ENCODE measurements around the gene NAB2. TPM values are rescaled to one million over a fixed set of nuclear protein-coding genes. Genes with fewer than 3 reads are reported as not detected.
"Not testable (repeated sequence)": the region's sequence is repeated elsewhere in the genome, so short reads cannot be mapped to it uniquely, and the experiment has no call there.

NAB2 gene, protein sequence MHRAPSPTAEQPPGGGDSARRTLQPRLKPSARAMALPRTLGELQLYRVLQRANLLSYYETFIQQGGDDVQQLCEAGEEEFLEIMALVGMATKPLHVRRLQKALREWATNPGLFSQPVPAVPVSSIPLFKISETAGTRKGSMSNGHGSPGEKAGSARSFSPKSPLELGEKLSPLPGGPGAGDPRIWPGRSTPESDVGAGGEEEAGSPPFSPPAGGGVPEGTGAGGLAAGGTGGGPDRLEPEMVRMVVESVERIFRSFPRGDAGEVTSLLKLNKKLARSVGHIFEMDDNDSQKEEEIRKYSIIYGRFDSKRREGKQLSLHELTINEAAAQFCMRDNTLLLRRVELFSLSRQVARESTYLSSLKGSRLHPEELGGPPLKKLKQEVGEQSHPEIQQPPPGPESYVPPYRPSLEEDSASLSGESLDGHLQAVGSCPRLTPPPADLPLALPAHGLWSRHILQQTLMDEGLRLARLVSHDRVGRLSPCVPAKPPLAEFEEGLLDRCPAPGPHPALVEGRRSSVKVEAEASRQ
- 50.6 and 76.7 TPM in 2 replicates for total RNA-seq
- polyA plus RNA-seq (2012): 53.8 TPM

DNA sequence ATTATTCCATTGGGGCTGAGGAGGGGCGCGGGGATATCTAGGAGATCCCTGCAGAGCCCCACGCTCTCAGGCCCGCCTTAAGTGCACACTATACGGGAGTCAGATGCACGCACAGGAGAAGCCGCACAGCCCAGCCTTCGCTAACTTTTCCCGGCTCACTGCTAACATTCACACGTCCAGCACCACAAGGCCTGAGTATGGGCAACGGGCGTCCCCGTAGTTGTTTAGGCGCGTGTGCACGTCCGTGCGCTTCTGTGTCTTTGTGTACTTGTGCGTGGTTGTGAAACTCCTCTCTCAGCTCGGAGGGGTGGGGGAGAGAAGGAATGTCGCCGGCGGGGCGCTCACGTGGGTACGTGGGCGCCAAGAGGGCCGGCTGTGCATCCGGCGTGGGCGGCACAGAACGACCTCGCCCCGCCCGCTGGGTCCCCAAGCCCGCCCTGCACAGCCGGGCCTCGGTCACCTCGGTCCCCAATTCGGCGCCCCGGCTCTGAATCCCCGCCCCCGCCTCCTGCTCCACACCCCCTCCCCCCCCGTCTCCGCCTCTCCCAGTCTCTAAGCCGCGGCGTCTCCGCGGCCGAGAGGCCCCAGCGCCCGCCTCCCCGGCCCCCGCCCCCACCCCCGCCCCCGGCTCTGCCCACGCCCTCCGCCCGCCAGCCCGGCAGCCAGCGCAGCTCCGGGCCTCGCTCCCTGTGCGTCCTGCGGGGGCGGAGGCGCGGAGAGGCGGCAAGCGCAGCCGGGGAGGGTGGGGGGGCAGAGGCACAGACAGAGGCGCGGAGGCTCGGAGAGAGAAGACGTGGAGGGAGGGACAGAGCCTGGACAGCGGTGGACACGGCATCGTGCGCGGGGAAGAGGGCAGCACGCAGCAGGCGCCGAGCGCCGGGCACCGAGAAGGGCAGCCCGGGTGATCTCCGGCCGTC is at the start of gene NAB2:
NAB2 (plus strand) TSS at position 761 of the 917 bp plus-strand sequence. CDS start 158 bp downstream, outside the sequence.
- DNase-seq (ENCODE audit: low read depth): peak; percentile 96

DNA sequence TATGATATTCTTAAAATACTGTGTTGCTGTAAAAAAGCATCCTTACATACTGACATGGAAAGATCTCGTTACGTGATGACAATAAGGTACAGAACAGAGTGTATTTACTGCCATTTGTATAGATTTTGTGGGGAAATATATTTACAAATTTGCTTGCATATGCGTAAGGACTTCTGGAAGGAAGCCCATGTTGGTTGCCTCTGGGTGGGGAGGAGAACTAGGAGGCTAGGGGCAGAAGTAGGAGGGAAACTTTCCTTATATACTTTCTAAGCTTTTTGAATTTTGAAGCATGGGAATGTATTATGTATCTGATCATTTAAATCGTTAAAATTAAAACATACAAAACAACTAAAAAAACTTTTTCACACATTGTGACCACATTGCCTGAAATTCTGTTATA is 48.7 kb upstream of the NAB2 start:
- DNase-seq (ENCODE audit: low read depth): no peak

DNA sequence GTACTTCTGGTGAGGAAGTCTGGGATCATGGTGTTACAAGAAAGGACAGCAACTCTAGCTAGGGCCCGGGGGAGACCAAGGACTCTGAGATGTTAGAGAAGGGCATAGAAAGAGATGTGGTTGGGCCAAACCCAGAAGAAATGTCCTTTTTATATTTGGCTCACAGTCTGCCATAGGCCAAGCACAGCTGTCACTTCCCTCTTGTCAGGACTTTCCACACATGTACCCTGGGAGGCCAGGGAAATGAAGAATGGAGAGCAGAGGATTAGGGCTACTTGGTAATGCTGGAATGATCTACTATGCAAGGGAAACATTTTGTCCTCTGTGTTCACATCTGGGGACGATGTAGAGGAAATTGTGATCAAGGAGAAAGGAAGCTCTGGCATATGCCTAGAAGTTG is 48.2 kb upstream of the NAB2 start:
- DNase-seq (ENCODE audit: low read depth): peak; percentile 57

DNA sequence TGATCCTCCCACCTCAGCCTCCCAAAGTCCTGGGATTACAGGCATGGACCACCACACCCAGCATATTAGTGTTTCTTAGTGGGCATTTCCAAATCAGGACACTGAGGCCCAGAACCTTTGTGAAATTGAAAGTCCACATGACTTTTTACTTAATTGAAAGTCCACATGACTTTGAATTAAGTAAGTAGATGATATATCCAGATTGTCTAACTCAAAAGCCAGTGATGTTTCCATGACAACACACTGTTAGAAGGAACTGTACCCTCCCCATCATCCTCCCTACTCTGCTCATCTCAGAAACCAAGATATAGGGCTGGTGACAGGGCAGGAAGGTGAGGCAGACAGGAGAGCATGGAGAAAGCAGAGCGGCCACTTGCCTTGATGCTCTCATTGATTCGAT is 46.2 kb upstream of the NAB2 start:
- DNase-seq (ENCODE audit: low read depth): no peak

DNA sequence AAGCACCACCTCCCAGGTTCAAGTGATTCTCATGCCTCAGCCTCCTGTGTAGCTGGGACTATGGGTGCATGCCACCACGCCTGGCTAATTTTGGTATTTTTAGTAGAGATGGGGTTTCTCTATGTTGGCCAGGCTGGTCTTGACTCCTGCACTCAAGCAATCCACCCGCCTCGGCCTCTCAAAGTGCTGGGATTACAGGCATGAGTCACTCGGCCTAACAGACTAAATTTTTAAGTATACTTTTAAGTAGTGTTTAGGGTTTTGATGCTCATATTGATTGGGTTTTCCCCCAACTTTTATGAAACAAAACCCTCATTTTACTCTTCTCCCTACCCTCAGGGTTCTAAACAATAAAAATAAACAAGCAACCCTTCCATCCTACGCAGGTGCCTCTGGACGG is 44.4 kb upstream of the NAB2 start:
- DNase-seq (ENCODE audit: low read depth): no peak

DNA sequence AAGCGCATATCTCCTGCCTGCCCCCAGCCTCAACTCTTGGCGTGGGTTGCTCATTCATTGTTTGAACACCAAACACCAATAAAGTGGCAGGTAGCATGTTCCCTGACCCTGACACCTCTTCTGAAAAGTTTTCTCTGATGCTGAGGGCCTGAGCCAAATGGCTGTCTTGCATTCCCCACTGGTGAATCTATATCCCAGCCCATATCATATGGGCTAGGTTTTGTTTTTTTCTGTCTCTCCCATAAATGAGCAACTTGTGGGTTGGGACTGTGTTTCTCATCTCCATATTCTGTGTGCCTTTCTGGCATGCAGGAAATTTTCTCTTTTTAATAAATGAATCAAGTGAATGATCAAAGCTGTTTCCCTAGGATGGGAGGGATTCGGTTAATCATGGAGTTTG is 44.0 kb upstream of the NAB2 start:
- DNase-seq (ENCODE audit: low read depth): no peak

DNA sequence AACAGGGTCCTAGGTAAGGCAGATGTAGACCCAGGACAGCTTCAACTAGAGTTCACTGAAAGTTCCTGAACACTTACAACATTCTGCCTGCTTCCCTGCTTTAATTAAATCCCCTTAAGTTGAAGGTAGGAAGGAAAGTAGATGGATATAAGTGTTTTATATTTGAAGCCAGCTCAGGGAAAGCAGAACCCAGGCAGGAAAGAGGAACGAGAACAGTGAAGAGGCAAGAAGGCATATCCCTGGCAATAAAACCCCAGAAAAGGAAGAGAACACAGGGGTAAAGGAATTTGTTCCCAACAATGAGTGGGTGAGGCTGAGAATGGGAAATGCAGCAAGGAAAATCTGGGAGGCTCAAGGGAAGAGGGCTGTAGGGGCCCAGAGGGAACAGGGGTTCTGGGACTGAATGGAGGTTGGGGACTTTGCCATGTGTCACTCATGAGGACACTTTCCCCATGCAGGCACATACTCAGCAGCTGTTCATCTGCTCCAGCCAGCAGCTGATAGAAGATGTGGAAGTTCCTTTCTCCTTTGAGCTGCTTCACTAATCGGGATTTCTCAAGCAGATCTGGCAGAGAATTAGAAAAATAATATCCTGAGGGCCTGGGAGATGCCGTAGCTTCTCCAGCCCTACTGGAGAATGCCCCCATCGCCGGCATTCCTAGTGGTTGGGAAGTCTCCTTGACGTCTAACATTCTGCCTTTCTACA is 42.7 kb upstream of the NAB2 start:
- peak; percentile 70 for DNase-seq (ENCODE audit: low read depth)

DNA sequence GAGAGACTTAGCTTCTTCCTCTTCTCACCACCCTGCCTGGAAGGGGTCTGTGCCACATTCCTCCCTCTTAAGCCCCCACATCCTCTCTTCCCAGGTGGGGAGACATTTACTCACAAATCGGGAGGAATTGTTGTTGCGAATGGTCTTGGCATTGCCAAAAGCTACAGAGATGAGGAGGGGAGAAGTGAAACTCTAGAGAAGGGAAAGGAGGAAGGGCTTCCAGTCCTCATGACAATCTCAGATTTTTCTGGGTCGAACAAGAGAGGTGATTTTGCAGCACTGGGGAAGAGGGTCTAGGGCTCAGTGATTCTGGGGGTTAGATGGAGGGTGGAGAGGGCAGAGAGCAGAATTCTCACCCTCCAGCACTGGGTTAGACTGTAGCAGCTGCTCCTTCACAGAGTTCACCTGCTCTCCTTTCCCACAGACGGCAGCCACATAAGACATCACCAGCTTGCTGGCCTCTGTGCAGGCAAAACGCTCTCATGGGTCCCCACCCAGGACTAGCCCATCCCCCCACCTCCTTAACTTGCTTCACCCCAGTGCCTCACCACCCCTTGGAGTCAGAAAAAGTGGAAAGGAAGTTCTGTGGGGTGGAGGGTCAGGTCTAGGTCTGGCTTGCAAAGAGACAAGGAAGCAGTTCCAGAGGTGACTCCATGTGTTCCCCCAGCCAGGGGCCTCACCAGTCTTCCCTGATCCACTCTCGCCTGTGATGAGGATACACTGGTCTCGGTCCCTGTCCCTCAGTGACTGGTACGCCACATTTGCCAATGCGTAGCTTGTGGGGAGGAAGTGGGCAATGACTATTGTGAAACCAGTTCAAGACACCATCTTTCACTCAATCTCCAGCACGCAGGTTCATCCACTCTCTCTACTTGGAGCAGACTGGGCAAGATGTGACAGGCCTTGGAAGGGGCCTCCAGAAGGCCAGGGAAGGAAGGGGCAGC is 41.7 kb upstream of the NAB2 start:
- peak; percentile 68 for DNase-seq (ENCODE audit: low read depth)

DNA sequence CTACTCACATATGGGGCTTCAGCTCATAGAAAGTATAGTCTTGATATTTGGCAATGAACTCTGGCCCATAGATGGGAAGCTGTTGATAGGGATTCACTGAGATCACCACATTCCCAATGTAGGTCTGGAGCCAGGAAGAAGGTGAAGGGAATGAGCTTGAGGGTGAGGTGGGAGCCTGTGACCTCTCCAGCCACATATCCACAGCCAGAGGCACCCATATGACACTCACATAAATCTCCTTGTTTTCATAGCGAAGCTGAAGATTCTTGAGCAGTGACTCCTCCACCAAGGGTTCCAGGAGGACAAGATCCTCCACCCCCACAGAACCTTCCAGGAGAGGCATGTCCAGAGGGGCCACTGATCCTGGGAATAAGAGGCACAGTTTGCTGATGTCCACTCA is 40.9 kb upstream of the NAB2 start:
- no peak for DNase-seq (ENCODE audit: low read depth)

DNA sequence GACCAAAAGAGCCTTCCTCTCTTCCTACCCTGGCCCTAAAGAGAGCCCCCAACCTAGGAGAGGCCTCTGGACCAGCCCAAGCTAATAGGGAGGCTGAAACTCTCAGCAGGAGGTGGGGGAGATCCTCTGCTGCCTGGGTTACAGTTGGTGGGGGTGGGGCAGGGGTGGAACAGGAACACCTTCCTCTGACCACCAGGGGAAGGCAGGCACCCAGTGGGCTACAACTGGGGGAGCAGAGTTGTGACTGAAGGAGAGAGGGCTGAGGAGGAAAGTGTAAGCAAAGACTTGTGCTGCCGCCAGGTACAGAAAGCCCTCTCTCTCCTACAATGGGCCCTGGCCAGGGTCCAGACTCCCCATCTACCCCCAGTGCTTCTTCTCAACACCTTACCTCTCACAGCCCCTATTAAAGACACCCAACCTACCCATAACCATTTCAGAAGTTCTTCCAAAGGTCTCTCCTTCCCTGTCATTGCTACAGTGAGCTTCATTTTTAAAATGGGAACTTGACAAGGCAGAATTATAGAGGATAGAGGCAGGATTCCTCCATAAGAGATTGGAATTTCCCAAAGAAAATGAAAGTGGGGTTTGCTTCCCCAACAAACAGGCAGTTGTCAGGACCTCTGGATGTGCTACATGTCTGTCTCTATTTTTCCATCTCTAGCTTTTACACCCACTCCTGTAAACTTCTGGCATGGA is 40.3 kb upstream of the NAB2 start:
- DNase-seq (ENCODE audit: low read depth): no peak

DNA sequence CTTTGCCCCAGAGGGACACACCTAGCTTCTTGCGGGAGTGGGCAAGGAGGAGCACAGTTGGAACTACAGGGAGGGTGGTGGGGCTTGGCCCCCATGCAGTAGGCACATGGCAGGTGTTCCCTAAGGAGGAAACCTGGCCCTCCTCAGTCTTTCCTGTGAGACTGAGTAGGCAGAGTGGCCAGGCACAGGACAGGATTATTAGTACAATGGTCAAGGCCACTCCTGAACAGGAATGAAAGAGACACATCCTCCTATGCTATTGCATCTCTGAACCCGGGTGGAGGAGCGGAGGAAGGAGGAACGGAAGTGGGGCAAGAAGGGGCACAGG is 39.8 kb upstream of the NAB2 start:
- DNase-seq (ENCODE audit: low read depth): no peak

DNA sequence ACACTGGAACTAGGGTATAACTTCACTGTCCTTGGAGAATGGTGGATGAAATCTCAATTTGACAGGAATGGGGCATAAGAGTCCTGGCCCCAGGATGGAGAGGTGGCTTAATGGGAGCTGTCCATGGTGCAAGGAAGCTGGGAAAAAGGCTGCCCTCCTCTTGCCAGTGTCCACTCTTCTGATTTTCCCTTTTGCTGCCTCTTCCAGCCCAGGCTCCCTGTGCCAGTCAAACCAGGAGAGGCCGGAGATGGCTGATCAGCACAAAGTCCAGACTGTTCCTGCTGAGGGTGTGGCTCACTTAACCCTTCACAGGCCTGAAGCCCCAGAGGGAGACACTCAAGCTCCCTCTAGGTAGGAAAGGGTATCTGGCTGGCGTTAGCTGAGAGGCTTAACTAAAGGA is 39.0 kb upstream of the NAB2 start, which contains the start of gene MYO1A:
MYO1A (minus strand) TSS at position 240 of the 400 bp plus-strand sequence. CDS start 1,806 bp downstream, outside the sequence.
- DNase-seq (ENCODE audit: low read depth): peak; percentile 40

DNA sequence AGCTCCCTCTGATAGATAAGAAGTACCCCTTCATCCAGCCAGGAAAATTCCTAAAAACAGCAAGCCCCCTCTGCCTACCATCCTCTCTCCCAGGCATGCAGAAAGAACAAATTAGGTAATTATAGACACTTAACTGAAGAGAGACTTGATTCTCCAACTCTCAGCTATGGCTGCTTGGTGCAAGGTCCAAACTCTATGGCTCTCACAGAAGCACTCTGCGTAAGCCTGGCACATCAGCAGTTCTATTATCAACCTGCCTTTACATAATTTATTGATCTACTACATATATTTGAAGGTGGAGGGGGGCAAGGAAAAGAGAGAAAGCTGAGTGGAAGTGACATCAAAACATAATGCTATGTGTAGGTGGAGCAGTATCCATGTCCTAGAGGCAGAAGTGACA is 37.9 kb upstream of the NAB2 start:
- DNase-seq (ENCODE audit: low read depth): no peak

DNA sequence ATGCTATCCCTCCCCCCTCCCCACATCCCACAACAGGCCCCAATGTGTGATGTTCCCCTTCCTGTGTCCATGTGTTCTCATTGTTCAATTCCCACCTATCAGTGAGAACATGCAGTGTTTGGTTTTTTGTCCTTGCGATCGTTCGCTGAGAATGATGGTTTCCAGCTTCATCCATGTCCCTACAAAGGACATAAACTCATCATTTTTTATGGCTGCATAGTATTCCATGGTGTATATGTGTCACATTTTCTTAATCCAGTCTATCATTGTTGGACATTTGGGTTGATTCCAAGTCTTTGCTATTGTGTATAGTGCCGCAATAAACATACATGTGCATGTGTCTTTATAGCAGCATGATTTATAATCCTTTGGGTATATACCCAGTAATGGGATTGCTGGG is 35.8 kb upstream of the NAB2 start:
- not testable (repeated sequence) for DNase-seq (ENCODE audit: low read depth)

DNA sequence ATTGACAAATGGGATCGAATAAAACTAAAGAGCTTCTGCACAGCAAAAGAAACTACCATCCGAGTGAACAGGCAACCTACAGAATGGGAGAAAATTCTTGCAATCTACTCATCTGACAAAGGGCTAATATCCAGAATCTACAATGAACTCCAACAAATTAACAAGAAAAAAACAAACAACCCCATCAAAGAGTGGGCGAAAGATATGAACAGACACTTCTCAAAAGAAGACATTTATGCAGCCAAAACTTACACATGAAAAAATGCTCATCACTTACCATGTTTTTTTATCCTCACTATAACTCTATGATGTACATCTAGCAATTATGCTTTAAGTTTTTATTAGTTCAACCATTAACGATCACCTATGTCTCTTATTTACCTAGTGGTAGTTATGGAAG is 35.0 kb upstream of the NAB2 start:
- DNase-seq (ENCODE audit: low read depth): not testable (repeated sequence)

DNA sequence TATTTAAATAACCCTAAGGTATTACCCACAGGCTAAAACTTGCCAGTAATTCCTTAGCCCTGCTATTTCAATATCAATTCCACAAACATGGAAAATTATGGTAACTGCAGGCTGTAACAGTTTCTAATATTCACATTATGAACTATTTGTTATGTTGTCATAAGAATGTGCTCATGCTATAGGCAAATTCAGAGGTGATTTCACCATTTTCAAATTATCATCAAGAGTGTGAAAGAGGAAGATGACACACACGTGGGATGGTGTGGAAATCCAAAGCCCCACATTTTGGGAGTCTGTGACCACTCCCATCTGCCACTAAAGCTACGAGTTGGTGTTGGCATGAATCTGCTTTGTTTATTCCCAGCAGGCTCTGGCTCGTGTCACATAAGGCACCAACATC is 33.1 kb upstream of the NAB2 start:
- no peak for DNase-seq (ENCODE audit: low read depth)

DNA sequence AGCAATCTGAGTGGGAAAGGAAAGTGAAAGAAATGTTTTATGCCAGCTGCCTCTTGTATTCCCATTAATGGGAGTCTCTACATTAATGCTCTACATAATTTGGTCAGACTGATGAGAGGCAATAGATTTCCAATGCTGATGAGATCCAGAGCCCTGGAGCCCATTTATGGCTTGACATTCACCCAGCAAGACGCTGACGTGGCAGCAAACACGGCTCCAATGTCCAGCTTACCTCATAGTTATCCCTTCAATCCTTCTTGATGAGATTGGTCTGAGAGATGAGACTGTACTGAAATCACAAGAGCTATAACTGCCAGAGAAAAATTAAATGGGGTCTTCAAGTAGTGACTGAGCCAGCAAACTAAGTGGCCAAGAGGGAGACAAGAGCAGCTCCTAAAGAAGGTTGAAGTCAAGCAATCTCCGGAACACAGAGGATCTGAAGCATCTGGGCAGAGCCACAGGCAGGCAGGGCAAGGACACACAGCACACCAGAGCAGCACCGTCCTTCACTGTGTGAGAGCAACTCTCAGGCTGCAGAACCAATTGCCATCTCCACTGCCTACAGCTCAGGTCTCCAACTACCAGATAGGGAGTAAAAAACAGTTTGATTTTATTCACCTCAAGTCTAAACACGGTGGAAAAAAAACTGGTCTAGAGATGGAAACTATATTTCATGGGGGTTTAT is 31.7 kb upstream of the NAB2 start:
- DNase-seq (ENCODE audit: low read depth): no peak

DNA sequence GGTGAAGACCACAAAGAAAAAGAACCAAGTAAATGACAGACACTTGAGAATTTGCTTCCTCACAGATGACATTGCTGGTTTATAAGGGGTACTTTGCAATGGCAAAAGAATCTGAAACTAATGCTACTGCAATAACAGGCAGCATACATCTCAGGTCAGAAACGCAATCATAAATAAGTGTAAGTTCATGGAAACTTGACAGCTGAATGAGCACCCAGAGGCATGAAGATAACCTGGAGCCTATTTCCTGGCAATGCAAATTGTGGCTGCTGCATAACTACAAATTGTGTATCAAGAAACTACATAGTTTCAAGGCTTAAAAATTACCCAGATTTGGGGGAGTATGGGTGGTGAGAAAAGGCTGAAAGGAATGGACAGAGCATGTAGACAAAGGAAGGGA is 30.5 kb upstream of the NAB2 start:
- no peak for DNase-seq (ENCODE audit: low read depth)
